ENCODE data around the gene FASTKD2. TPM values are rescaled to one million over a fixed set of nuclear protein-coding genes. Genes with fewer than 3 reads are reported as not detected.

The FASTKD2 gene
- polyA plus RNA-seq, 3 donors, result 10.2 to 12.7 (median 11.3) TPM

GRCh38 chr2:206831442-206831995 lies 66.1 kb downstream of the FASTKD2 start:
- WGBS (ENCODE audit: insufficient coverage), result 100% methylated on average over 3 of the region's 3 CpGs
- no peak overlapping the region for H3K4me2 ChIP-seq (replicated peaks; ENCODE audit: extremely low read depth, low read length, poor library complexity, severe bottlenecking)
- H4K20me1 ChIP-seq (ENCODE audit: insufficient read depth, low read length), result no peaks in the 10 kb centered on the region
- H3K9ac ChIP-seq (ENCODE audit: insufficient read depth, low read length, poor library complexity, severe bottlenecking), result no peak overlapping the region
- no peak overlapping the region for H3K4me3 Mint-ChIP-seq
- H3K9me3 ChIP-seq (replicated peaks in 1 of 2; ENCODE audit: control insufficient read depth in 1 of 2, insufficient read depth in 1 of 2, low read length in 2 of 2), result peaks cover 9 to 12% of the 10 kb centered on the region in 2 donors
- peaks cover 4% of the 10 kb centered on the region for H3K4me1 Mint-ChIP-seq
- no peak overlapping the region for H3K27ac Mint-ChIP-seq
- no peaks in the 10 kb centered on the region for H3K4me1 ChIP-seq (ENCODE audit: control insufficient read depth in 1 of 2, insufficient read depth in 2 of 2, low read length in 2 of 2)
- H3K36me3 ChIP-seq (replicated peaks in 1 of 2; ENCODE audit: control insufficient read depth in 1 of 2, insufficient read depth in 2 of 2, low read length in 2 of 2), result no peaks in the 10 kb centered on the region
- peaks cover 8 to 15% (median 11%) of the 10 kb centered on the region in 7 donors for H3K9me3 Mint-ChIP-seq
- peaks cover 0 to 5% of the 10 kb centered on the region in 2 donors for H3K36me3 Mint-ChIP-seq
- no peak overlapping the region for H2AFZ ChIP-seq (ENCODE audit: insufficient read depth, low read depth, low read length, poor library complexity, severe bottlenecking)
- H3K79me2 ChIP-seq (ENCODE audit: insufficient read depth, low read length), result no peaks in the 10 kb centered on the region
- no peak for TF ChIP-seq CTCF (IDR thresholded peaks at IDR 0.05)
- DNase-seq, result no peak
- H3K27ac ChIP-seq (ENCODE audit: low read depth in 1 of 2, low read length in 2 of 2), result no peak overlapping the region
- no peak overlapping the region for H3K4me3 ChIP-seq (replicated peaks in 1 of 3; ENCODE audit: low read depth in 2 of 3, low read length in 3 of 3)
- H3K27me3 Mint-ChIP-seq (ENCODE audit: low read depth in 3 of 3), result no peaks in the 10 kb centered on the region
- no peaks in the 10 kb centered on the region for H3K27me3 ChIP-seq (ENCODE audit: control insufficient read depth in 2 of 2, insufficient read depth in 2 of 2, low read length in 2 of 2)
- intact Hi-C loops (cut with micrococcal nuclease), result no loop called here

GRCh38 chr2:206832873-206833272 lies 67.5 kb downstream of the FASTKD2 start:
- DNase-seq, result no peak

More at GRCh38 chr2:206832873-206833272, 67.5 kb downstream of the FASTKD2 start:
- Mint-ChIP-seq H3K9me3 (peaks cover 8 to 15% (median 11%) of the 10 kb centered on the region in 7 donors), H3K36me3 (peaks cover 0 to 5% of the 10 kb centered on the region in 2 donors), H3K4me3 (no peak overlapping the region), H3K4me1 (peaks cover 4% of the 10 kb centered on the region), H3K27ac (no peak overlapping the region), H3K27me3 (ENCODE audit: low read depth in 3 of 3) (no peaks in the 10 kb centered on the region)
- intact Hi-C loops (cut with micrococcal nuclease), result no loop called here
- Histone ChIP-seq H3K27me3 (ENCODE audit: control insufficient read depth in 2 of 2, insufficient read depth in 2 of 2, low read length in 2 of 2) (no peaks in the 10 kb centered on the region), H3K27ac (ENCODE audit: low read depth in 1 of 2, low read length in 2 of 2) (no peak overlapping the region), H3K9me3 (replicated peaks in 1 of 2; ENCODE audit: control insufficient read depth in 1 of 2, insufficient read depth in 1 of 2, low read length in 2 of 2) (peaks cover 9 to 12% of the 10 kb centered on the region in 2 donors), H3K9ac (ENCODE audit: insufficient read depth, low read length, poor library complexity, severe bottlenecking) (no peak overlapping the region), H2AFZ (ENCODE audit: insufficient read depth, low read depth, low read length, poor library complexity, severe bottlenecking) (no peak overlapping the region), H3K79me2 (ENCODE audit: insufficient read depth, low read length) (no peaks in the 10 kb centered on the region), H4K20me1 (ENCODE audit: insufficient read depth, low read length) (no peaks in the 10 kb centered on the region), H3K4me3 (replicated peaks in 1 of 3; ENCODE audit: low read depth in 2 of 3, low read length in 3 of 3) (no peak overlapping the region), H3K36me3 (replicated peaks in 1 of 2; ENCODE audit: control insufficient read depth in 1 of 2, insufficient read depth in 2 of 2, low read length in 2 of 2) (no peaks in the 10 kb centered on the region), H3K4me1 (ENCODE audit: control insufficient read depth in 1 of 2, insufficient read depth in 2 of 2, low read length in 2 of 2) (no peaks in the 10 kb centered on the region), H3K4me2 (replicated peaks; ENCODE audit: extremely low read depth, low read length, poor library complexity, severe bottlenecking) (no peak overlapping the region)
- TF ChIP-seq CTCF (IDR thresholded peaks at IDR 0.05), result no peak
- 0% methylated on average over 1 of the region's 2 CpGs for WGBS (ENCODE audit: insufficient coverage)

Measured in CD14-positive monocyte (primary cell).